Stimulated activated effector memory CD8-positive, alpha-beta T cell treated with anti-CD3 and anti-CD28 coated beads, Interleukin-12 subunit alpha, Interleukin-12 subunit beta, amount 100 ng/mL, for 72 hours (primary cell): ENCODE results near the gene CNDP2.

Experiments
- ATAC-seq: fragments of 150-1000 bp; cut with Tn5 transposase; 2 replicates; pipeline ENCODE4 v1.10.0; 2021
- DNase-seq, 2 donors: peaks; one replicate each; pipeline ENCODE4 v3.0.0; 2021 to 2022; ENCODE audit warnings: low spot score in 2 of 2
- H3K27ac Mint-ChIP-seq: one replicate; pipeline ENCODE4 v1.8.0; 2022; ENCODE audit warnings: mild to moderate bottlenecking, mixed read lengths
- H3K36me3 Mint-ChIP-seq: one replicate; pipeline ENCODE4 v1.8.0; 2022; ENCODE audit warnings: mild to moderate bottlenecking, mixed read lengths
- H3K4me1 Mint-ChIP-seq: one replicate; pipeline ENCODE4 v1.8.0; 2022; ENCODE audit warnings: mixed read lengths
- H3K4me3 Mint-ChIP-seq: one replicate; pipeline ENCODE4 v1.8.0; 2022; ENCODE audit warnings: mild to moderate bottlenecking, mixed read lengths
- H3K9me3 Mint-ChIP-seq: one replicate; pipeline ENCODE4 v1.8.0; 2022; ENCODE audit warnings: mixed read lengths

Gene CNDP2

GRCh38 chr18:74503137-74503536 lies 7.0 kb downstream of the CNDP2 start:
- Mint-ChIP-seq H3K4me3 (no peak overlapping the region), H3K36me3 (peaks cover 87% of the 10 kb centered on the region), H3K27ac (no peak overlapping the region), H3K4me1 (peaks cover 38% of the 10 kb centered on the region), H3K9me3 (no peaks in the 10 kb centered on the region)
- no peak for DNase-seq
- no peak for ATAC-seq

GRCh38 chr18:74505776-74506175 lies 9.6 kb downstream of the CNDP2 start:
- H3K4me3 Mint-ChIP-seq = no peak overlapping the region
- H3K27ac Mint-ChIP-seq = no peak overlapping the region
- ATAC-seq (no peak), DNase-seq (no peak)
- H3K4me1 Mint-ChIP-seq = peaks cover 27% of the 10 kb centered on the region
- no peaks in the 10 kb centered on the region for H3K9me3 Mint-ChIP-seq
- peaks cover 95% of the 10 kb centered on the region for H3K36me3 Mint-ChIP-seq

- Mint-ChIP-seq H3K36me3 (peaks cover 95% of the 10 kb centered on the region), H3K27ac (peak overlapping the region; percentile 55), H3K4me1 (peaks cover 22% of the 10 kb centered on the region), H3K9me3 (no peaks in the 10 kb centered on the region), H3K4me3 (no peak overlapping the region)
- no peak for DNase-seq
- ATAC-seq = no peak
These were observed 10.4 kb downstream of the CNDP2 start for GRCh38 chr18:74506448-74507084.

GRCh38 chr18:74507097-74507881 lies 11.1 kb downstream of the CNDP2 start:
- Mint-ChIP-seq H3K27ac (peak overlapping the region; percentile 71), H3K4me1 (peaks cover 22% of the 10 kb centered on the region), H3K36me3 (peaks cover 95% of the 10 kb centered on the region), H3K4me3 (no peak overlapping the region), H3K9me3 (no peaks in the 10 kb centered on the region)
- ATAC-seq = no peak
- DNase-seq = no peak

- Mint-ChIP-seq H3K4me1 (peaks cover 25% of the 10 kb centered on the region), H3K36me3 (peaks cover 95% of the 10 kb centered on the region), H3K4me3 (no peak overlapping the region), H3K9me3 (no peaks in the 10 kb centered on the region), H3K27ac (peak overlapping the region; percentile 71)
- ATAC-seq (no peak), DNase-seq (no peak)
These were observed 11.8 kb downstream of the CNDP2 start for GRCh38 chr18:74507927-74508326.

- Mint-ChIP-seq H3K4me3 (no peak overlapping the region), H3K36me3 (peaks cover 95% of the 10 kb centered on the region), H3K9me3 (no peaks in the 10 kb centered on the region), H3K4me1 (peaks cover 25% of the 10 kb centered on the region), H3K27ac (no peak overlapping the region)
- DNase-seq (no peak), ATAC-seq (no peak)
These were observed 12.2 kb downstream of the CNDP2 start for GRCh38 chr18:74508366-74508765.

GRCh38 chr18:74508821-74509225 lies 12.7 kb downstream of the CNDP2 start:
- Mint-ChIP-seq H3K36me3 (peaks cover 93% of the 10 kb centered on the region), H3K4me3 (no peak overlapping the region), H3K9me3 (no peaks in the 10 kb centered on the region), H3K27ac (no peak overlapping the region), H3K4me1 (peaks cover 29% of the 10 kb centered on the region)
- ATAC-seq (no peak), DNase-seq (no peak)

- H3K27ac Mint-ChIP-seq = no peak overlapping the region
- H3K4me3 Mint-ChIP-seq = no peak overlapping the region
- no peak for DNase-seq
- no peak for ATAC-seq
- H3K9me3 Mint-ChIP-seq = no peaks in the 10 kb centered on the region
- peaks cover 35% of the 10 kb centered on the region for H3K4me1 Mint-ChIP-seq
- H3K36me3 Mint-ChIP-seq = peaks cover 91% of the 10 kb centered on the region
These were observed 13.9 kb downstream of the CNDP2 start for GRCh38 chr18:74509856-74510769.

- H3K9me3 Mint-ChIP-seq = no peaks in the 10 kb centered on the region
- H3K4me1 Mint-ChIP-seq = peaks cover 36% of the 10 kb centered on the region
- DNase-seq (no peak), ATAC-seq (no peak)
- H3K4me3 Mint-ChIP-seq = no peak overlapping the region
- peaks cover 86% of the 10 kb centered on the region for H3K36me3 Mint-ChIP-seq
- no peak overlapping the region for H3K27ac Mint-ChIP-seq
These were observed 14.6 kb downstream of the CNDP2 start for GRCh38 chr18:74510770-74511095.

- Mint-ChIP-seq H3K4me3 (no peak overlapping the region), H3K4me1 (peaks cover 31% of the 10 kb centered on the region), H3K9me3 (no peaks in the 10 kb centered on the region), H3K27ac (no peak overlapping the region), H3K36me3 (peaks cover 81% of the 10 kb centered on the region)
- no peak for DNase-seq
- ATAC-seq = no peak
These were observed 15.7 kb downstream of the CNDP2 start for GRCh38 chr18:74511823-74512222.

- H3K9me3 Mint-ChIP-seq = no peaks in the 10 kb centered on the region
- H3K36me3 Mint-ChIP-seq = peaks cover 81% of the 10 kb centered on the region
- ATAC-seq = no peak
- DNase-seq = no peak
- no peak overlapping the region for H3K4me3 Mint-ChIP-seq
- H3K27ac Mint-ChIP-seq = peak overlapping the region; percentile 37
- H3K4me1 Mint-ChIP-seq = peaks cover 24% of the 10 kb centered on the region
These were observed 16.3 kb downstream of the CNDP2 start for GRCh38 chr18:74512321-74513053.

GRCh38 chr18:74513149-74513882 lies 17.2 kb downstream of the CNDP2 start:
- Mint-ChIP-seq H3K36me3 (peaks cover 81% of the 10 kb centered on the region), H3K9me3 (no peaks in the 10 kb centered on the region), H3K27ac (peak overlapping the region; percentile 37), H3K4me3 (peak overlapping the region; percentile 19), H3K4me1 (peaks cover 20% of the 10 kb centered on the region)
- ATAC-seq (no peak), DNase-seq (no peak)

- peaks cover 77% of the 10 kb centered on the region for H3K36me3 Mint-ChIP-seq
- H3K27ac Mint-ChIP-seq = peak overlapping the region; percentile 37
- peak overlapping the region; percentile 19 for H3K4me3 Mint-ChIP-seq
- ATAC-seq (no peak), DNase-seq (no peak)
- H3K4me1 Mint-ChIP-seq = peaks cover 20% of the 10 kb centered on the region
- no peaks in the 10 kb centered on the region for H3K9me3 Mint-ChIP-seq
These were observed 17.7 kb downstream of the CNDP2 start for GRCh38 chr18:74513883-74514205.

- DNase-seq (no peak), ATAC-seq (no peak)
- H3K4me3 Mint-ChIP-seq = no peak overlapping the region
- peaks cover 20% of the 10 kb centered on the region for H3K4me1 Mint-ChIP-seq
- H3K27ac Mint-ChIP-seq = peak overlapping the region; percentile 52
- no peaks in the 10 kb centered on the region for H3K9me3 Mint-ChIP-seq
- H3K36me3 Mint-ChIP-seq = peaks cover 69% of the 10 kb centered on the region
These were observed 18.8 kb downstream of the CNDP2 start for GRCh38 chr18:74514860-74515495.
